Nucleus accumbens (tissue), 56 donors: ENCODE measurements around the gene PPIF.

ENCODE experiments used
- DNase-seq, 56 donors: peaks; one replicate each; lab custom pipeline; 2025; lab: John Stamatoyannopoulos, UW

PPIF gene

GRCh38 chr10:79382491-79382941 lies 35.2 kb downstream of the PPIF start:
- no peak for DNase-seq

- no peak for DNase-seq
Observed at GRCh38 chr10:79383974-79384606, 36.8 kb downstream of the PPIF start.

- no peak for DNase-seq
Observed at GRCh38 chr10:79384773-79385391, 37.6 kb downstream of the PPIF start.

- DNase-seq, result no peak
Observed at GRCh38 chr10:79385392-79385795, 38.1 kb downstream of the PPIF start.

GRCh38 chr10:79385804-79386531 lies 38.7 kb downstream of the PPIF start:
- DNase-seq, result no peak

GRCh38 chr10:79386637-79387465 lies 39.6 kb downstream of the PPIF start:
- DNase-seq, result no peak

- DNase-seq, result no peak
Observed at GRCh38 chr10:79387466-79387973, 40.3 kb downstream of the PPIF start.

- DNase-seq, result no peak
Observed at GRCh38 chr10:79387974-79388850, 40.9 kb downstream of the PPIF start.

- no peak for DNase-seq
Observed at GRCh38 chr10:79390057-79390456, 42.8 kb downstream of the PPIF start.

- DNase-seq, result no peak
Observed at GRCh38 chr10:79390551-79391229, 43.4 kb downstream of the PPIF start.

- DNase-seq, result no peak
Observed at GRCh38 chr10:79391231-79392019, 44.2 kb downstream of the PPIF start.

GRCh38 chr10:79392020-79392398 lies 44.7 kb downstream of the PPIF start:
- no peak for DNase-seq

- DNase-seq, result no peak
Observed at GRCh38 chr10:79392506-79393176, 45.4 kb downstream of the PPIF start.

GRCh38 chr10:79393221-79393923 lies 46.1 kb downstream of the PPIF start:
- no peak for DNase-seq

GRCh38 chr10:79393924-79394610 lies 46.8 kb downstream of the PPIF start:
- no peak for DNase-seq

GRCh38 chr10:79394664-79395063 lies 47.4 kb downstream of the PPIF start:
- no peak for DNase-seq
